H9 (cell line): ENCODE results near the gene PIGB. TPM values are rescaled to one million over a fixed set of nuclear protein-coding genes. Genes with fewer than 3 reads are reported as not detected.

ENCODE experiments used
- DNase-seq: peaks from one replicate; pipeline ENCODE4 v3.0.0-alpha.2; 2017
- H2AFZ ChIP-seq: one replicate; pipeline ENCODE4 v1.6.1; 2013; ENCODE audit warnings: mild to moderate bottlenecking, low read length, control low read depth, moderate library complexity
- H2AK5ac ChIP-seq: 2 replicates; pipeline ENCODE4 v1.6.1; 2013; ENCODE audit warnings: low read length, control low read depth, mixed read lengths; ENCODE audit not compliant: insufficient read length
- H2BK120ac ChIP-seq: one replicate; pipeline ENCODE4 v1.6.1; 2013; ENCODE audit warnings: low read depth, mild to moderate bottlenecking, low read length, control low read depth, inconsistent platforms; ENCODE audit not compliant: poor library complexity, severe bottlenecking
- H2BK12ac ChIP-seq: 2 replicates; pipeline ENCODE4 v1.6.1; 2013; ENCODE audit warnings: low read length, control low read depth, mixed read lengths, low read depth; ENCODE audit not compliant: insufficient read length
- H2BK15ac ChIP-seq: 2 replicates; pipeline ENCODE4 v1.6.1; 2013; ENCODE audit warnings: low read depth, low read length, control low read depth
- H2BK20ac ChIP-seq: one replicate; pipeline ENCODE4 v1.6.1; 2013; ENCODE audit warnings: low read depth, mild to moderate bottlenecking, low read length, control low read depth, inconsistent platforms; ENCODE audit not compliant: poor library complexity, severe bottlenecking
- H2BK5ac ChIP-seq: 2 replicates; pipeline ENCODE4 v1.6.1; 2013; ENCODE audit warnings: low read length, control low read depth, mixed read lengths; ENCODE audit not compliant: insufficient read length
- H3K14ac ChIP-seq: 2 replicates; pipeline ENCODE4 v1.6.1; 2013; ENCODE audit warnings: low read length, control low read depth; ENCODE audit not compliant: insufficient read depth
- H3K18ac ChIP-seq: 2 replicates; pipeline ENCODE4 v1.6.1; 2013; ENCODE audit warnings: low read depth, mild to moderate bottlenecking, mixed read lengths, low read length, control low read depth; ENCODE audit not compliant: insufficient read length
- H3K23ac ChIP-seq: 2 replicates; pipeline ENCODE4 v1.6.1; 2013; ENCODE audit warnings: low read length, control low read depth, mixed read lengths, low read depth; ENCODE audit not compliant: insufficient read length
- H3K23me2 ChIP-seq: 2 replicates; pipeline ENCODE4 v1.6.1; 2013; ENCODE audit warnings: low read depth, mild to moderate bottlenecking, mixed read lengths, low read length, control low read depth; ENCODE audit not compliant: insufficient read length, poor library complexity, severe bottlenecking
- H3K27ac ChIP-seq: 2 replicates; pipeline ENCODE4 v1.5.1; 2013; ENCODE audit warnings: low read length, control low read depth, mixed read lengths, low read depth; ENCODE audit not compliant: insufficient read length
- H3K27me3 ChIP-seq: 2 replicates; pipeline ENCODE4 v1.6.1; 2013; ENCODE audit warnings: low read length, control low read depth, inconsistent platforms; ENCODE audit not compliant: insufficient read depth
- H3K4ac ChIP-seq: 2 replicates; pipeline ENCODE4 v1.6.1; 2013; ENCODE audit warnings: low read depth, mild to moderate bottlenecking, control low read depth, inconsistent platforms, low read length, moderate library complexity
- H3K4me1 ChIP-seq: 2 replicates; pipeline ENCODE4 v1.6.1; 2013; ENCODE audit warnings: low read length, control low read depth, inconsistent platforms; ENCODE audit not compliant: insufficient read depth
- H3K4me2 ChIP-seq: 2 replicates; pipeline ENCODE4 v1.6.1; 2013; ENCODE audit warnings: low read length, control low read depth, mixed read lengths; ENCODE audit not compliant: insufficient read length, insufficient read depth
- H3K56ac ChIP-seq: 2 replicates; pipeline ENCODE4 v1.6.1; 2013; ENCODE audit warnings: low read depth, mild to moderate bottlenecking, mixed read lengths, low read length, control low read depth; ENCODE audit not compliant: insufficient read length
- H3K79me1 ChIP-seq: 2 replicates; pipeline ENCODE4 v1.6.1; 2013; ENCODE audit warnings: low read depth, mild to moderate bottlenecking, moderate library complexity, low read length, control low read depth, inconsistent platforms; ENCODE audit not compliant: insufficient read depth, poor library complexity, severe bottlenecking
- H3K79me2 ChIP-seq: 2 replicates; pipeline ENCODE4 v1.6.1; 2013; ENCODE audit warnings: low read length, control low read depth, inconsistent platforms; ENCODE audit not compliant: insufficient read depth
- H3K9ac ChIP-seq: 2 replicates; pipeline ENCODE4 v1.6.1; 2013; ENCODE audit warnings: low read length, control low read depth, mixed read lengths; ENCODE audit not compliant: insufficient read length; ENCODE audit errors: extremely low read depth
- H3K9me3 ChIP-seq: one replicate; pipeline ENCODE4 v1.6.1; 2013; ENCODE audit warnings: low read depth, low read length, inconsistent platforms; ENCODE audit not compliant: control insufficient read depth
- H3T11ph ChIP-seq: one replicate; pipeline ENCODE4 v1.6.1; 2013; ENCODE audit warnings: mild to moderate bottlenecking, low read length, control low read depth, inconsistent platforms
- H4K20me1 ChIP-seq: one replicate; pipeline ENCODE4 v1.6.1; 2013; ENCODE audit not compliant: control insufficient read depth, insufficient read length, insufficient read depth
- H4K5ac ChIP-seq: 2 replicates; pipeline ENCODE4 v1.6.1; 2013; ENCODE audit warnings: low read depth, mild to moderate bottlenecking, mixed read lengths, low read length, control low read depth; ENCODE audit not compliant: insufficient read length
- H4K8ac ChIP-seq: replicated peaks from 2 replicates; pipeline ENCODE4 v1.6.1; 2013; ENCODE audit warnings: low read length, control low read depth, mixed read lengths, low read depth; ENCODE audit not compliant: insufficient read length
- H4K91ac ChIP-seq: 2 replicates; pipeline ENCODE4 v1.6.1; 2013; ENCODE audit warnings: low read depth, mild to moderate bottlenecking, moderate library complexity, mixed read lengths, low read length, control low read depth; ENCODE audit not compliant: insufficient read length
- H3K27ac Mint-ChIP-seq, 3 experiments: 2 replicates in 2 of 3; 3 replicates in 1 of 3; pipeline ENCODE4 v1.8.0; 2020 to 2021; ENCODE audit warnings: mixed read lengths in 3 of 3, mild to moderate bottlenecking in 1 of 3, moderate library complexity in 1 of 3
- H3K27me3 Mint-ChIP-seq: 2 replicates; pipeline ENCODE4 v1.8.0; 2021; ENCODE audit warnings: low read depth, mild to moderate bottlenecking, moderate library complexity, mixed read lengths
- H3K36me3 Mint-ChIP-seq, 3 experiments: 2 replicates in 2 of 3; 3 replicates in 1 of 3; pipeline ENCODE4 v1.8.0; 2020 to 2021; ENCODE audit warnings: low read depth in 3 of 3, mixed read lengths in 3 of 3; ENCODE audit not compliant: insufficient read depth in 1 of 3
- H3K4me1 Mint-ChIP-seq, 2 experiments: 2 replicates each; pipeline ENCODE4 v1.8.0; 2020; ENCODE audit warnings: mixed read lengths in 2 of 2
- H3K4me3 Mint-ChIP-seq, 2 experiments: 2 replicates in 1 of 2; 3 replicates in 1 of 2; pipeline ENCODE4 v1.8.0; 2020 to 2021; ENCODE audit warnings: mild to moderate bottlenecking in 2 of 2, mixed read lengths in 2 of 2, moderate library complexity in 1 of 2
- H3K9me3 Mint-ChIP-seq, 2 experiments: 2 replicates in 1 of 2; 3 replicates in 1 of 2; pipeline ENCODE4 v1.8.0; 2020; ENCODE audit warnings: mild to moderate bottlenecking in 2 of 2, mixed read lengths in 2 of 2, moderate library complexity in 1 of 2
- WGBS: extraction: QIAGEN DNeasy Blood & Tissue Kit; methylation state at CpG from one replicate; pipeline ENCODE4 v1.1.7; 2013; ENCODE audit warnings: missing lambda C conversion rate, low lambda C conversion rate, mixed read lengths; ENCODE audit not compliant: insufficient read length; ENCODE audit errors: extremely low coverage; 5-methylcytosine and 5-hydroxymethylcytosine counted together
- total RNA-seq: library from RNA; stranded (reverse); gene quantifications from 2 replicates; pipeline ENCODE4 v1.2.1, GENCODE V29; 2021
- TF ChIP-seq, protein P1 (sequence below): fragments of 200-600 bp; sonication (generic); conservative IDR thresholded peaks from 3 replicates; pipeline ENCODE4 v1.8.0; 2021; ENCODE audit warnings: antibody characterized with exemption, mild to moderate bottlenecking

The PIGB gene
- total RNA-seq, 1 experiment from 2014 or later, result 6.7 TPM

DNA sequence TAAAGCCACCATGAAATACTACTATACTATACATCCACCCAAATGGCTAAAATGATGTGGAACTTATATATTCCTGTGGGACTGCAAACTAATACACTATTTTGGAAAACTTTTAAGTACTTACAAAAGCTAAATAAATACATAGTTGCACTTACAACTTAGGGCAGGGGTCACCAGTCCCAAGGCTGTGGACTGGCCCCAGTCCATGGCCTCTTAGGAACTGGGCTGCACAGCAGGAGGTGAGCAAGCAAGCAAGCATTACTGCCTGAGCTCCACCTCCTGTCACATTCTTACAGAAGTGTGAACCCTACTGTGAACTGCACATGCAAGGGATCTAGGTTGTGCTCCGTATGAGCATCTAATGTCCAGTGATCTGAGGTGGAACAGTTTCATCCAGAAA is 18.1 kb downstream of the PIGB start:
- Histone ChIP-seq H4K20me1 (no peaks in the 10 kb centered on the region), H2BK20ac (no peak overlapping the region), H4K91ac (no peak overlapping the region), H3K4me1 (no peaks in the 10 kb centered on the region), H2AK5ac (no peak overlapping the region), H3K14ac (no peak overlapping the region), H3K23ac (no peak overlapping the region), H4K8ac (no peak overlapping the region), H3K4me2 (no peak overlapping the region), H3T11ph (no peak overlapping the region), H3K27ac (no peak overlapping the region), H3K9ac (no peak overlapping the region), H3K79me1 (no peaks in the 10 kb centered on the region), H3K27me3 (no peaks in the 10 kb centered on the region), H3K56ac (no peak overlapping the region), H4K5ac (no peak overlapping the region), H3K23me2 (no peaks in the 10 kb centered on the region), H2BK120ac (no peak overlapping the region), H2BK12ac (no peak overlapping the region), H2AFZ (no peak overlapping the region), H2BK15ac (no peak overlapping the region), H3K79me2 (no peaks in the 10 kb centered on the region), H2BK5ac (no peak overlapping the region), H3K9me3 (no peaks in the 10 kb centered on the region), H3K18ac (no peak overlapping the region), H3K4ac (no peak overlapping the region)
- H3K27ac Mint-ChIP-seq, result no peak overlapping the region
- no peaks in the 10 kb centered on the region for H3K9me3 Mint-ChIP-seq
- no peak overlapping the region for H3K4me3 Mint-ChIP-seq
- WGBS, result no CpG with 5 or more reads among the region's 1 CpG
- H3K36me3 Mint-ChIP-seq, result 0 out of 7 replicates have a peak, but pooled peaks cover 0 to 5% (median 2%) of the 10 kb centered on the region in 3 experiments
- no peaks in the 10 kb centered on the region for H3K4me1 Mint-ChIP-seq
- DNase-seq, result no peak
- H3K27me3 Mint-ChIP-seq, result no peaks in the 10 kb centered on the region
- TF ChIP-seq, protein P1, sequence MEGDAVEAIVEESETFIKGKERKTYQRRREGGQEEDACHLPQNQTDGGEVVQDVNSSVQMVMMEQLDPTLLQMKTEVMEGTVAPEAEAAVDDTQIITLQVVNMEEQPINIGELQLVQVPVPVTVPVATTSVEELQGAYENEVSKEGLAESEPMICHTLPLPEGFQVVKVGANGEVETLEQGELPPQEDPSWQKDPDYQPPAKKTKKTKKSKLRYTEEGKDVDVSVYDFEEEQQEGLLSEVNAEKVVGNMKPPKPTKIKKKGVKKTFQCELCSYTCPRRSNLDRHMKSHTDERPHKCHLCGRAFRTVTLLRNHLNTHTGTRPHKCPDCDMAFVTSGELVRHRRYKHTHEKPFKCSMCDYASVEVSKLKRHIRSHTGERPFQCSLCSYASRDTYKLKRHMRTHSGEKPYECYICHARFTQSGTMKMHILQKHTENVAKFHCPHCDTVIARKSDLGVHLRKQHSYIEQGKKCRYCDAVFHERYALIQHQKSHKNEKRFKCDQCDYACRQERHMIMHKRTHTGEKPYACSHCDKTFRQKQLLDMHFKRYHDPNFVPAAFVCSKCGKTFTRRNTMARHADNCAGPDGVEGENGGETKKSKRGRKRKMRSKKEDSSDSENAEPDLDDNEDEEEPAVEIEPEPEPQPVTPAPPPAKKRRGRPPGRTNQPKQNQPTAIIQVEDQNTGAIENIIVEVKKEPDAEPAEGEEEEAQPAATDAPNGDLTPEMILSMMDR, result no peak
